Stimulated activated CD8-positive, alpha-beta memory T cell treated with anti-CD3 and anti-CD28 coated beads, Interleukin-12 subunit alpha, Interleukin-12 subunit beta, amount 100 ng/mL, for 4 hours (primary cell): Measurements from ENCODE around the gene MBD2.

Experiments
- DNase-seq: peaks from one replicate; pipeline ENCODE4 v3.0.0-alpha.2; 2020; ENCODE audit warnings: low read depth

MBD2 gene

DNA sequence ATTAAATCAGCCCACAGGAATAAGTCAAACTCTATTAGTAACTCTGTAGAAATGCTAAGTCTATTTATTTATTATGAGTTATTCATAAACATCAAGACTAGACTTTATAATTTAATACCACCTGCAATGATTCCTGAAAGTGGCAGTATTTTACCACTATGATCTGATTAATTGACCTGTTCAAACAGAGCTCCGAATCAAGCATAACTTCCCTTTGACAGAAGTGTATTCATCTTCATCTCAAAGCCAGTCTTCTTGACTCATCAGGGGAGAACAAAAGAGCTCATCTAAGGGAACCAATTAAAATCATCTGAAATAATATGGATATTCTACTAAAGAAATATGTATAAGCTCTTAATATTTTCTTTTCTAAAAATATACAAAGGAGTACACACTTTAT, 122.3 kb downstream of the MBD2 start:
- no peak for DNase-seq
